Activated effector memory CD4-positive, alpha-beta T cell treated with anti-CD3 and anti-CD28 coated beads, Interleukin-2, amount 50 U/mL, for 16 hours (primary cell): Measurements from ENCODE around the gene STRN.
A peak's percentile ranks its signal among the peaks of the same experiment; 100 is the strongest.
"Not testable (repeated sequence)": the region's sequence is repeated elsewhere in the genome, so short reads cannot be mapped to it uniquely, and the experiment has no call there.

Experiments used
- DNase-seq: peaks from one replicate; pipeline ENCODE4 v3.0.0-alpha.2; 2020

STRN gene

DNA sequence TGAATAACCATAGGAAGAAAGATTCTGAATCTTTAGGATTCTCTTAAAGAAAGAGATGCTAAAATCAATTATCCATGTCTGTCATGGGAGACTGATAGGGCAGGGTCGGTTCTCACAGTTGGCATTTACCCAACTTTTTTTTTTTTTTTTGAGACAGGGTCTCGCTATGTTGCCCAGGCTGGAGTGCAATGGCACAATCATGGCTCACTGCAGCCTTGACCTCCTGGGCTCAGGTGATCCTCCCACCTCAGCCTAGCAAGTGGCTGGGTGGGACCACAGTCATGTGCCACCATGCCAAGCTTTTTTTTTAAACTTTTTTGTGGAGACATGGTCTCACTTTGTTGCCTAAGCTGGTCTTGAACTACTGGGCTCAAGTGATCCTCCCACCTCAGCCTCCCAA is 141.7 kb downstream of the STRN start:
- not testable (repeated sequence) for DNase-seq

DNA sequence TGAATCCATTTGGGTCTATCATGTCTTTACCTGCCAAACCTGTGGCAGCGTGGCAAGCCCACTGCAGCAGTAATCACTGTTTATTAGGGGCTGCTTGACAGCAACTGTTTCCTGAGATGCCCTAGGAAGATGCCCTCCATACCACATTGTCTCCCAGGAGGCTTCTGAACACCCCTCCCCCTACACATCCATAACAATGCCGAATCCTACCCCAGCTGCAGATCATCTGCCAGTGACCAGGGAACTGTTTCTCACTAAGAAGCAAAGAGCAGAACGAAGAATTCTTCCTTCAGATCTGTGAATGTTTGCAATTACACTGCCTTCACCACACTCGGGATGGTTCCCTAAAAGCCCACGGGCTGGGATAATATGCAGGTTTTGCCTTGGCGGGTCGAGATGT is 142.1 kb downstream of the STRN start:
- DNase-seq, result no peak

GRCh38 chr2:36823862-36824261 is 142.5 kb downstream of the STRN start:
- no peak for DNase-seq

- DNase-seq, result no peak
Measured at GRCh38 chr2:36820942-36821605, 145.3 kb downstream of the STRN start.

DNA sequence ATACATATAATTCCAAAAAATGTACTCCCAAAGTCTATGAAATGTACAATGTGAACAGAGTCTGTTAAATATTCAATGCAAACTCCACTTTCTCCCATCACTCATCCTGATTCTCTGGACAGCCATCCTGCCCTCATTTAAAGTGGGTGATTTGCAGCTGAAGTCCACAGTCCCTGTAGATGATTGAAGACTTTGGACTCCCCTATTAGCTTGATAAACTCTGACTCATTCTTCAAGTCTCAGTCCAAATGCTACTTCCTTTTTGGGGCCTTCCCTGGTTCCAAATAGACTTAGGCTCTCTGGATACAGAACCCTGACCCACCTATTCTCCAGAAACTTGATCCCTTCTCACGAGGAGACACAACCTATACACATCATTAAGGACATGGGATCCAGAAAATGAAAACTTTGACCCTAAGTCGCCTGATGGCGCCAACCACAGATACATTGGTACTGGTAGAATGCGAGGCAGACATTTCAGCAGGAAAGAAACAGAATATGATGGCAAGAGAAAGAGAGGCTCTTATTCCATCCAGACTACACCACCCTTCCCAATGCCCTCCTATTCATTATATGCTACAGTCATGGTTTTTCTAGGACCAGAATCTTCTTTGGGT is 147.1 kb downstream of the STRN start:
- no peak for DNase-seq

- no peak for DNase-seq
Measured at GRCh38 chr2:36818542-36818941, 147.8 kb downstream of the STRN start.

DNA sequence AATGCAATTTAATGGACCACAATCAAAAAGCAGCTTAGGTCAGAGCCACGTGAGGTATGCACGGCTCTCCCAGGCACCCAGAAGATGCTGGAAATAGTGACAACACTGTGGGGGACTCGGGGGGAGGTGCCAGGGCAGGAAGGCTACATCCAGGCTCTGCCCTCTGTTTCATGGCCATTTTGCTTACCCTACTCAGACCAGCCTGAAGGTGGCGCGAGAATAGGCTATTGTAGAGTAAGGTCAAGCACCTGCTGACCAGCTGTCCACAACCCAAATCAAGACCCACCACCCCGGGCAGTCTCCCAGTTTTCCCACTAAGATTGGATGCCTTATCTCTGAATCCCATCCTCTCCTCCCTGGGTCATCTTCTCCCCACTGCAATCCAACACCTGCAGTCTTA is 154.1 kb downstream of the STRN start:
- DNase-seq, result no peak

- no peak for DNase-seq
Measured at GRCh38 chr2:36811071-36811470, 155.3 kb downstream of the STRN start.

DNA sequence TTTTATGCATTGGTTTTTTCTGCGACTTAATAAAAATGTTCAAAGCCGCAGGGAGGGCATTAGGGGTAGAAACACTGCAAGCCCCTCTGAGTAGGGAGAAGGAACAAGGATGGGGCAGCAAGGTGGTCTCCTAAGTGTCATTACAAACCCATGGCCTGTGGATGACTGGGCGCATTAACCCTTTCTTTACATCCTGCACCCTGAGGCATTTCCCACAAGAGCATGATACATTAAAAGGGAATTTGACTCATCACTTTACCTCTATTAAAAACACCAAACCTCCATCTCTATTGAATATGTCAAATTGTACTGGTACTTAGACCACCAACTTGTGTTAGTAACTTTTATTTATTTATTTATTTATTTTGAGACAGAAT is 157.3 kb downstream of the STRN start:
- no peak for DNase-seq

GRCh38 chr2:36808386-36809068 is 157.8 kb downstream of the STRN start:
- DNase-seq, result no peak

DNA sequence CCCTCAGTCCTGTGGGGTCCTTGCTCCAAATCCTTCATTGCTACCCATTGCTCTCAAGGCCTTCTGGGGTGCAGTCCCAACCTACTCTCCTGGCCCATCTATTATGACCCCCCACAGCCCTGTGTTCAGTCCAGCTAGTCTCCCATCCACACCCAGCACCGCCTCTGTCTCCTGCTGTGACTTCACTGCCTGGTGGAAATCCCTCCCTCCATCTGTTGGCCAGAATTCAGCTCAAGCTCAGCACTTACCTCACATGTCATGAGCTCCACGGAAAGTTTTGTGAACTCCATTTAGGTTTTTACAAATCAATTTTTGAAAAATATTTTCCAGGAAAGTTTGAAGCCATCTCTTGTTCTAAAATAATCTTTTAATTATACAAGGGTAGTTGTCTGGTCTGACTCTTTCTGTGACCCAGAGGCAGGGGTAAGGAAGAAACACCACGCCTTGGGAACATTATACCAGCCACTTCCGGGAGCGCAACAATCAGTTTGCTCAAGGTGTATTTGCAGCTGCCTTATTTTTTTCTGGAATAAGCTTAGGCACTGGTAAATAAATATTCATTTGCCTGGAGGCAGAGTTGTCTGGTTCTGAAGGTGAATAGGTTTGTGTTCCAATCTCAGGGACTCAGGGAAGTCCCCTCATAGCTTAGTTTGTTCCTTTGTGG is 159.0 kb downstream of the STRN start:
- no peak for DNase-seq

DNA sequence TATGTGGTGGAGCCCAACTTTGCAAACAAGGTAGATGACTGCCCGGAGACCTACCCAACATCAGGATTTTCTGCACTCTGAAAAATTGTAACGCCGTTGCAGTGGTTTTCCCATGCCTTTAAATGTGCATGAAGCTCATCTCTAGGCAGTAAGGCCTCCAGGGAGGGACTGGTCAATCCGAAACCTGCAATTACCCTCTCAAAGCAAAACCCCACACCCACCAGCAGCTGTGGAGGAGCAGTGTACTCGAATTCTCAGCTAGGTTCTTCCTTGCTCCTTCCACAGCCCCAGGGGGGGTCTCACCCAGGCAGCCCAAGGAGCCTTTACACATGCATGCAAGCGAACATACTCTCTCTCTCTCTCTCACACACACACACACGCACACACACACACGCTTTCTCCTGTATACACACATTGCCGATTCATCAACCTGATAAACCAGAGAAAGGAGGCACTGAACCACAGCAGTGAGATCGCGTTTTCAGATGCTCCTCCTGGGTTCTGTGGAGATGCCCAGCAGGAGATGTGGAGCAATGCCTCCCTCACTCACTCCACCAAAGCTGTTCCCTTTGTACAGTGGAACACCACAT is 160.6 kb downstream of the STRN start:
- DNase-seq, result no peak

GRCh38 chr2:36802952-36803351 is 163.4 kb downstream of the STRN start:
- no peak for DNase-seq

DNA sequence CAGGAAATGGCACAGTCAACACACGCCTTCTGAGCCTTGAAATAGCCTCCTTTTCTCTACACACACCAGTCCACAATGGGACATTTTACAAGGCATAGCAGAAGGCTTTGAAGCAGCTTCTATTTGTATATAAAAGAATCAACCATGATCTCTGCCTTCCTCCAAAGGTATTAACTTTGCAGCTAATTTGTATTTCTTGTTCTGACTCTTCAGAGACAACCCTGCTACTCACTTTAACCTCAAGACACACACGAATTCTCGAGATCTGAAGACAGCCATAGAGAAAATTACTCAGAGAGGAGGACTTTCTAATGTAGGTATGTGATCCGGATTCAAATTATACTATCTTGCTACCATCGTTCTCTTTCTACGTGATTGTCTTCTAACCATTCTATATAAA is 165.2 kb downstream of the STRN start:
- DNase-seq, result no peak

DNA sequence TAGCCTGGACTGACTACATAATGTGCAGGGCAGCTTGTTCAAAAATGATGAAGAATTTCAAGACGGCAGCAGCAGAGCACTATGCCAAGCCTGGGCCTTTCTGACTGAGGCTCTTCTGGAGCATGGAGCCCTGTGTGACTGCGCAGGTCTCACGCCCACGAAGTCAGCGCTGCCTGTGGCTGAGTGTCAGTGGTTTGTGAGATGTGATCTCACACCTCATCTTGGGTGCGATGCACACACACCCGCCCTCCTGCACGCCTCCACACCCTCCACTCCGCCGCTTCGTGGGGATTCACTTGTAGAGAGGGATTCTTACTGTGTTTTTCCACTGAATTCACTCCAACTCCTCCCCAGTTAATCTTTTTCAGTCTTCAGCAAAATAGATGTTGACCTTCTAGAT is 166.0 kb downstream of the STRN start:
- peak; percentile 76 for DNase-seq

DNA sequence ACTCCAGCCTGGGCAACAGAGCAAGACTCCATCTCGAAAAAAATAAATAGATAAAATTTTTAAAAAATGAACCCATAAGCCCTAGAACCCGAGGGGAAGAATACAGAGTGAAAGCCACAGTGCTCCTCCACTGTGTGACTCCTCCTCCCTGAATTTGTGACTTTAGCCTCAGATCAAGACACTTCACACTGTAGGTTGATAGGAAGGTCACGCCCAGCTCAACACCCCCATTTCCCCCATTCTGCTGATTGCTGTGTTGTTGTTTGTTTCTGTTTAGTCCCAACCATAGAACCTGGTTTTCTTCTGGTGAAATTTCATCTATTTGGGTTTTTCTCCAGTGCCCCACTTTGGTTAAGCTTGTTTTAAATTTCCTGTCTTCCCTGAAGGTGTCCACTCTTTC is 167.6 kb downstream of the STRN start:
- DNase-seq, result no peak

GRCh38 chr2:36797324-36798070 is 168.8 kb downstream of the STRN start:
- no peak for DNase-seq
